ENCODE results near the gene PAPPA2.
"Not testable (repeated sequence)": the region's sequence is repeated elsewhere in the genome, so short reads cannot be mapped to it uniquely, and the experiment has no call there.

PAPPA2 gene

DNA sequence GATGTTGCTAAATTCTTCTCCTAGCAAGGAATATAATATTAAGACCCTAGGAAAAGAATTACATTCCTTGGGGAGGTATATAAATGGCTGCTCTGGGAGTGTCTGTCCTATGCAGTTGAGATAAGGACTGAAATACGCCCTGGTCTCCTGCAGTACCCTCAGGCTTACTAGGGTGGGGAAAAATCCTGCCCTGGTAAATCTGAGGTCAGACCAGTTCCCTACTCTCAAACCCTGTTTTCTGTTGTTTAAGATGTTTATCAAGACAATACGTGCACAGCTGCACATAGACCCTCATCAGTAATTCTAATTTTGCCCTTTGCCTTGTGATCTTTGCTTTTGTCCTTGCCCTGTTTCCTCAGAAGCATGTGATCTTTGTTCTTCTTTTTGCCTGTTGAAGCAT lies 11.2 kb upstream of the PAPPA2 start:
- WGBS, 2 experiments (ENCODE audit: insufficient coverage in 2 of 2), result 92 to 100% methylated on average over 1 to 2 of the region's 2 CpGs

DNA sequence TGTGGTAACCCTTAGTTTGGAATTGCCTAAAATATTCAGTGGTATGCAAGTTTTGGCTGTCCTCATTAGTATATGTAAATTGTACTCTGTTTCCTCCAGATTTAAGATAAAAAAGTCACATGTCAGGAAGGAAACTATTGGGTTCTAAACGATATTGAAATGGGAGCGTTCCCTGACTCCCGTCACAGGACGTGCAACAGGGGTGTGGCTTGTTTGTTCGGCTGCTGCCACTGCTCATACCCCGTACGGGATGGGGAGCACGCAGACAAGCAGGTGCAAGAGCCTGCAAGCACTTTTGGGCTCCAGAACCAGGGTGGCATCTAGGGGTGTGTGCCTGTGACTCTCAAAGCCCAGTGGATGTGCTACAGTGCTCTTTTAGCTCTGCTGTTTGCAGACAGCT lies 6.2 kb upstream of the PAPPA2 start:
- H3K4me3 ChIP-seq (ENCODE audit: extremely low read depth, insufficient read depth, low read length, poor library complexity, severe bottlenecking), result no peak overlapping the region
- H3K4me1 ChIP-seq (ENCODE audit: control insufficient read depth, insufficient read depth, low read length, poor library complexity, severe bottlenecking), result no peaks in the 10 kb centered on the region
- no peak overlapping the region for H3K27ac ChIP-seq (ENCODE audit: low read depth, low read length, severe bottlenecking)
- H3K36me3 ChIP-seq (ENCODE audit: control insufficient read depth, insufficient read depth, low read length), result no peaks in the 10 kb centered on the region
- WGBS, 2 experiments (ENCODE audit: insufficient coverage in 2 of 2), result 91 to 93% methylated on average over 8 of the region's 8 CpGs
- H3K9me3 ChIP-seq (ENCODE audit: control insufficient read depth, low read length), result no peaks in the 10 kb centered on the region

More for the DNA sequence above, 11.2 kb upstream of the PAPPA2 start:
- H3K4me1 ChIP-seq (ENCODE audit: control insufficient read depth, insufficient read depth, low read length, poor library complexity, severe bottlenecking); H3K9me3 ChIP-seq (ENCODE audit: control insufficient read depth, low read length); H3K27ac ChIP-seq (ENCODE audit: low read depth, low read length, severe bottlenecking); H3K4me3 ChIP-seq (ENCODE audit: extremely low read depth, insufficient read depth, low read length, poor library complexity, severe bottlenecking); H3K36me3 ChIP-seq (ENCODE audit: control insufficient read depth, insufficient read depth, low read length): not testable (repeated sequence)

DNA sequence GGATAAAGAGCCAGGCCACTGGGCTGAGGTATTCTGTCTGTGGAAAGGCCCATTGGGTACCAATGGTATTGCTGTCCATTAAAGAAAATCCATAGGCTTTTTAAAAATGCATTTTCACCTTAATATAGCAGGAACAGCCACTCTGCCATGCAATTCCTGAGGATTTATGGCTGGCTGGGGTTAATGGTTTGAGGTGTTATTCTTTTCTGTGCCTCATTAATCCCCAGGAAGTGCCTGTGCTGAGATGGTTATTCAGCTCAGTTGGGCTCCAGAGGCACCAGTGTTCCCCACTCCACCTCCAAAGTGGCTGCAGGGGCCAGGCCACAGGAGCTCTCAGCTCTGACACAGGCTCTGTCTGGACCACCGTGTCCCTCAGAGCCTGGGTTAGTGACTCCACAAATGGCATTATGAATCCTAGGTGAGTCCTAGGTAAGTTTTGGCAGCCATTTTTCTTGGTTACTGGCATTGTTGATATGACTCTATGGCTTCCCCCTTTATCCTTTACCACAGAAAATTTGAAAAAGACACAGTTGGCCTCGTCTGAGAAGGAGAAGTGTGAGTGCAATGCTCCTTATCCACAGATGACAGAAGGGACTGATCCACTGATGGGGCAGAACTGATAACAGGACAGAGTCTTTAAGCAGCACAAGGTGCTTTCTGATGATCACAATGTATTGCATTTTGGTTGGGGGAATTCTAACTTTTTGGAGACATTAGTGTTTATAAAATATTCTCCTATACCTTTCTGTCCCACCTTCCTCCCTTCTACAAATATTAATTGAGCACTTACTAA lies 2.2 kb upstream of the PAPPA2 start:
- H3K4me1 ChIP-seq (ENCODE audit: control insufficient read depth, insufficient read depth, low read length, poor library complexity, severe bottlenecking), result no peaks in the 10 kb centered on the region
- H3K36me3 ChIP-seq (ENCODE audit: control insufficient read depth, insufficient read depth, low read length), result no peaks in the 10 kb centered on the region
- 86% methylated on average over 1 of the region's 2 CpGs; no CpG with 5 or more reads in 1 of the 2 experiments for WGBS, 2 experiments (ENCODE audit: insufficient coverage in 2 of 2)
- no peak overlapping the region for H3K4me3 ChIP-seq (ENCODE audit: extremely low read depth, insufficient read depth, low read length, poor library complexity, severe bottlenecking)
- H3K9me3 ChIP-seq (ENCODE audit: control insufficient read depth, low read length), result no peaks in the 10 kb centered on the region
- H3K27ac ChIP-seq (ENCODE audit: low read depth, low read length, severe bottlenecking), result no peak overlapping the region

DNA sequence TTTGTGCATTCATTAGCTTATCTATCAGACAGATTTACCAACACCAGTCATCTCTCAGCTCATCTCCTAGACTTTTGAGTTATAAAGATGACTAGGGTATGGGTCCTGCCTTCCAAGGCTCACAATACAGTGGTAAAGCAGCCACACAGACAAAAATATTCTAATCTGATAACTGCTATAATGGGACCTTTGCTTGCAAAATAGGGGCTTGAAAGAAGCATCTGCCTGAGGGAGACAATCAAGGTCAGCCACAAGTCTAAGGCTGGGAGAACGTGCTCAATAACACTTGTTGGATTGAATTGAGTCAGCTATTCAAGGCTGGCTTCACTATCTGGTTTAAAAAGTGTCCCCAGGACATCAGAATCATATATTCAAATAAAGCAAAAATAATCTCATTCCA lies 1.4 kb upstream of the PAPPA2 start:
- Histone ChIP-seq H3K27ac (ENCODE audit: low read depth, low read length, severe bottlenecking) (no peak overlapping the region), H3K36me3 (ENCODE audit: control insufficient read depth, insufficient read depth, low read length) (no peaks in the 10 kb centered on the region), H3K4me3 (ENCODE audit: extremely low read depth, insufficient read depth, low read length, poor library complexity, severe bottlenecking) (no peak overlapping the region), H3K9me3 (ENCODE audit: control insufficient read depth, low read length) (no peaks in the 10 kb centered on the region), H3K4me1 (ENCODE audit: control insufficient read depth, insufficient read depth, low read length, poor library complexity, severe bottlenecking) (no peaks in the 10 kb centered on the region)
- WGBS, 2 experiments (ENCODE audit: insufficient coverage in 2 of 2), result 71 to 91% methylated on average over 1 of the region's 1 CpG

DNA sequence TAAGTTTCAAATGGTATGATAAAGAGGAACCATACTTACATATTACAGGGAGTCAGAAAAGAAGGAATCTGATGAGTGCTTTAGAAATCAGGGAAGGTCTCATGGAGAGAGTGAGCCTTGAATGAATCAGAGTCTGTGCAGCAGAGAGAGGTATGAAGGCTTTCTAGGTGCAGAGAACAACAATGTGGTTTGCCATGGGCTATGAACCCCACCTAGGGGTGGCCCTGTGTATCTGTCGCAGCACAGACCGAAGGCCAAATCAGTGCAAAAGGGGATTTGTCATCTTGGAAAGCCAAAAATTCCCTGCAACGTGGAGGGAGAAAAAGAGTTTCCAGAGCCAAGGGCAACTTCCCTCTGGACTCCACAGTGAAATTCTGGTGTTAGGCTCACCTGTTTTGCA lies 3.5 kb downstream of the PAPPA2 start:
- Histone ChIP-seq H3K4me1 (ENCODE audit: control insufficient read depth, insufficient read depth, low read length, poor library complexity, severe bottlenecking) (no peaks in the 10 kb centered on the region), H3K27ac (ENCODE audit: low read depth, low read length, severe bottlenecking) (no peak overlapping the region), H3K4me3 (ENCODE audit: extremely low read depth, insufficient read depth, low read length, poor library complexity, severe bottlenecking) (no peak overlapping the region), H3K9me3 (ENCODE audit: control insufficient read depth, low read length) (no peaks in the 10 kb centered on the region), H3K36me3 (ENCODE audit: control insufficient read depth, insufficient read depth, low read length) (no peaks in the 10 kb centered on the region)
- WGBS, 2 experiments (ENCODE audit: insufficient coverage in 2 of 2), result 38 to 42% methylated on average over 3 of the region's 3 CpGs

DNA sequence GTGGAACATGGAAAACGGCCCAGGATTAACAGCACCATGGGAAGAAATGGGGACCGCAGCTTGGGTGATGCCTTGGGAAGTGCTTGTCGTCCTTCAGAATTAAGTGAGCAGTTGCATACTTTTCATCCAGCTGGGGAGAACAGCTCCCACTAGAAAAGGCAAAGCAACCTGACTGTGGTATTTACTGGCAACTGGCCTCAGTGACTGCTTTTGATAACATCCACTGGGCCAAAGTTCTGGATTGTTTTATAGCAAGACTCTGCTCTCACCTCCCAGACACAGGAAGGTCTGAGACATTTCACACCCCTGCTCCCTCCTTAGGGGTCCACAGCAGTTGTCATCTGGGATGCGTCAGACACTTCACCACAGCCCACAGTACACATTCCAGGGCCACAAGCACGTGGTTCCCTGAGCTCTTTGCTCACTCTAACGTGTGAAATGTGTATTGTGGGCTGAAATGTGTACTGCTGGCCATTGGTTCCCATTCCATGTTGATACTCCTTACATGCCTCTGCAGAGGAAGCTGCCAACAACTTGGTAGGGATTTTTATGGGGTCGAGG lies 6.6 kb downstream of the PAPPA2 start:
- H3K4me3 ChIP-seq (ENCODE audit: extremely low read depth, insufficient read depth, low read length, poor library complexity, severe bottlenecking), result no peak overlapping the region
- WGBS, 2 experiments (ENCODE audit: insufficient coverage in 2 of 2), result 73 to 82% methylated on average over 2 to 4 of the region's 7 CpGs
- H3K36me3 ChIP-seq (ENCODE audit: control insufficient read depth, insufficient read depth, low read length), result no peaks in the 10 kb centered on the region
- H3K9me3 ChIP-seq (ENCODE audit: control insufficient read depth, low read length), result no peaks in the 10 kb centered on the region
- no peaks in the 10 kb centered on the region for H3K4me1 ChIP-seq (ENCODE audit: control insufficient read depth, insufficient read depth, low read length, poor library complexity, severe bottlenecking)
- no peak overlapping the region for H3K27ac ChIP-seq (ENCODE audit: low read depth, low read length, severe bottlenecking)

DNA sequence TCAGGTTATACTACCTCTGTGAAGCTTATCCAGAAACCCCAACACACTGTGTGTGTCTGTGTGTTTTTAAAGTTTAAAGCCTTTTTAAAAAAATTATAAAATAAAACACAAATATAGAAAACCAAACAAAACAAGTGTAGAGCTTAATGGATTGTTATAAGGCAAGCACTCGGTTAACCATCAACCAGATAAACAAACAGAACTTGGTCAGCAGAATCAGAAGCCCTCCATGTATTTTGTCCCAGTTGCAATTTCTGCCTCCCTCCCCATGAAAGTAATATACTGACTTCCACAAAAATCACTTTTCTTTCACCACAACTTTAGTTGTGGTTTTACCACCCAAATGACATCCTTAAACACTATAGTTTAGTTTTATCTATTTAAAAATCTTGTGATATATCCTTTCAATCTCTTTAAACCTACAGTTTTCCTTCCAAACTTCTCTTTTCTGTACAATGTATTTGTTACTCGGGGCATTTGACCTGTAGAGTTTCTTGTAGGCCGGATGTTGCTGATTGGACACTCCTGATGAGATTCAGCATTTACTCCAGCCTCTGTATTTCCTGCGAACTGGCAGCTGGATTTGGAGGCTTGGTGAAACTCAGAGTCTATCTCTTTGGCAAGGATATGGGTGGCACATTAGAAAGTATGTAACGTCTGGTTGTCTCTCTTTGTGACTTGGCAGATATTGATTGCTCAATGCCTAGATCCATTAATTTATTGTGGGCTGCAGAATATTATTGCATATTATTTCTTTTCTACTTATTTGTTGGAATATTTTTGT lies 8.6 kb downstream of the PAPPA2 start:
- 67 to 100% methylated on average over 1 of the region's 5 CpGs for WGBS, 2 experiments (ENCODE audit: insufficient coverage in 2 of 2)
- Histone ChIP-seq H3K9me3 (ENCODE audit: control insufficient read depth, low read length) (no peaks in the 10 kb centered on the region), H3K36me3 (ENCODE audit: control insufficient read depth, insufficient read depth, low read length) (no peaks in the 10 kb centered on the region), H3K4me3 (ENCODE audit: extremely low read depth, insufficient read depth, low read length, poor library complexity, severe bottlenecking) (no peak overlapping the region), H3K4me1 (ENCODE audit: control insufficient read depth, insufficient read depth, low read length, poor library complexity, severe bottlenecking) (no peaks in the 10 kb centered on the region), H3K27ac (ENCODE audit: low read depth, low read length, severe bottlenecking) (no peak overlapping the region)

DNA sequence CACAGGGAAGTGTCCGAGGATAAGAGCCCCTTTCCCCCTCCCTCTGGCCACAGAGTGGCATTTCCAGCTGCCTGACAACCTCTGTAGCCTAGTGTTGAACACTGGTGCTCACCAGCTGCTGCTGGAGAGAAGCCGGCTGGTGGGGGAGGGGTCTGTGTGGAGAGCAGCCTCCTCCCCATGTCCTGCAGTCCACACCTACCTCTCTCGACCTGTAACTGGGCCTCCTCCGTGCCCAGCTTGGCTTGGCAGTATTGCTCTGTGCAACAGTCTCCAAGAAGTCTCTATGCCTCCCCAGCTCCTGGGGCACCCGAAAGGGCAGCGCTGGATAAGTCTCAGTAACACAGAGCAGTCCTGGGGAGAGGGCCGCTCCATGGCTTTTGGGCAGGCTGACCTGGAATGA lies 17.0 kb downstream of the PAPPA2 start:
- WGBS, 2 experiments (ENCODE audit: insufficient coverage in 2 of 2), result 70 to 80% methylated on average over 2 to 5 of the region's 7 CpGs
- Histone ChIP-seq H3K4me1 (ENCODE audit: control insufficient read depth, insufficient read depth, low read length, poor library complexity, severe bottlenecking) (peaks cover 6% of the 10 kb centered on the region), H3K4me3 (ENCODE audit: extremely low read depth, insufficient read depth, low read length, poor library complexity, severe bottlenecking) (no peak overlapping the region), H3K9me3 (ENCODE audit: control insufficient read depth, low read length) (no peaks in the 10 kb centered on the region), H3K36me3 (ENCODE audit: control insufficient read depth, insufficient read depth, low read length) (no peaks in the 10 kb centered on the region), H3K27ac (ENCODE audit: low read depth, low read length, severe bottlenecking) (no peak overlapping the region)

DNA sequence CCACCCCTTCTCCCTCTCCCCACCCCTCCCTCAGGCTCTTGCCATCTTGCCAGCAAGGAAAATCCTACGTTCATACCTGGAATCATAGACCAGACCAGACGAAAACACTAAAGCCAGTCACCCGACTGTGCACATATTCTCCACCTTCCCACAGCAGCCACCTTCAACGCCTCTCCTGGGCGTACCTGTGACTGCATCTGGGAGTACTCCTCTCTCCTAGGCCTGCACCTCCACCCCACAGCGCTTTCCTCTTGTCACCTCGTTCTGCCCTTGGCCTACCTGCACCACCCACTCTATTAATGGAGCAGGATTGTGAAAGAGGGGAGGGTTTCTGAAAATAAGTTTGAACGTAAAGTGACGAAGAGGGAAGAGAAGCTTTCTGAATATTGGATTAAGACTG lies 17.8 kb downstream of the PAPPA2 start:
- Histone ChIP-seq H3K9me3 (ENCODE audit: control insufficient read depth, low read length) (no peaks in the 10 kb centered on the region), H3K27ac (ENCODE audit: low read depth, low read length, severe bottlenecking) (no peak overlapping the region), H3K4me1 (ENCODE audit: control insufficient read depth, insufficient read depth, low read length, poor library complexity, severe bottlenecking) (peaks cover 6% of the 10 kb centered on the region), H3K4me3 (ENCODE audit: extremely low read depth, insufficient read depth, low read length, poor library complexity, severe bottlenecking) (no peak overlapping the region), H3K36me3 (ENCODE audit: control insufficient read depth, insufficient read depth, low read length) (no peaks in the 10 kb centered on the region)
- 90 to 93% methylated on average over 2 to 7 of the region's 9 CpGs for WGBS, 2 experiments (ENCODE audit: insufficient coverage in 2 of 2)

DNA sequence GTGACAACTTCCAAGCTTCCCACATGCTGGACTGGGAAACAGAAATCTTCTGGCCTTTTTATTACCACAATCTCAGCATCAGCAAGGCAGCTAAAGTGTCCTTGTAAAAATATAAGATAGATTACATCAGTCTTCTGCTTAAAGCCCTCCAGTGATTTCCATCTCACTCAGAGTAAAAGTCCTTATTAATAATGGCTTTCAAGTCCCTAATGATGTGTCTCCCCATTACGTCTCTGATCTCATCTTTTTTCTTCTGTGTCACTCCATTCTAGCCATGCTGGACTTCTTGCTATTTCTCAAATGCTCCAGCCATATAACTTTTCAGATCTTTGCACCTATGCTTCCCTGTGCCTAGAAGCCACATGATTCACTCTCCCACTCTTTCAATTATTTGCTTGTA lies 22.1 kb downstream of the PAPPA2 start:
- no peaks in the 10 kb centered on the region for H3K36me3 ChIP-seq (ENCODE audit: control insufficient read depth, insufficient read depth, low read length)
- H3K9me3 ChIP-seq (ENCODE audit: control insufficient read depth, low read length), result no peaks in the 10 kb centered on the region
- WGBS, 2 experiments (ENCODE audit: insufficient coverage in 2 of 2), result 86 to 93% methylated on average over 1 of the region's 1 CpG
- no peak overlapping the region for H3K4me3 ChIP-seq (ENCODE audit: extremely low read depth, insufficient read depth, low read length, poor library complexity, severe bottlenecking)
- peaks cover 1% of the 10 kb centered on the region for H3K4me1 ChIP-seq (ENCODE audit: control insufficient read depth, insufficient read depth, low read length, poor library complexity, severe bottlenecking)
- H3K27ac ChIP-seq (ENCODE audit: low read depth, low read length, severe bottlenecking), result no peak overlapping the region

DNA sequence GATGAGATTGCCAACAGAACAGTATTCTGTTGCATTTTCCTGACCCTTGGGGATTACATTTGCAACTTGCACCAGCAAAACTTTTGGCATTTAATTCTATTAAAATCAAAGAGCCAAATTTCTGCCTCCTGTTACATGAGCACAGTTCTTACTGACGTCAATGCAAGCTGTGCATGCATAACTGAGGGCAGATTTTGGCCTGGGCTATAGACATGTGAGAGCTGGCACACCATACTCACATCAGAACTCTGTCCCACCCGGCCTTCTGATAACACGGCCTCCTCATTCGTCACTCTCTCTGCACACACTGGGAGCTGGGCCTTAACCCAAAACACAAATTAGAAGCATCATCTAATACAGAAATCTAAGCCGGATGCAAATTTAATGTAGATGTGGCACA lies 31.5 kb downstream of the PAPPA2 start:
- H3K4me1 ChIP-seq (ENCODE audit: control insufficient read depth, insufficient read depth, low read length, poor library complexity, severe bottlenecking), result no peaks in the 10 kb centered on the region
- H3K9me3 ChIP-seq (ENCODE audit: control insufficient read depth, low read length), result no peaks in the 10 kb centered on the region
- no peak overlapping the region for H3K27ac ChIP-seq (ENCODE audit: low read depth, low read length, severe bottlenecking)
- H3K4me3 ChIP-seq (ENCODE audit: extremely low read depth, insufficient read depth, low read length, poor library complexity, severe bottlenecking), result no peak overlapping the region
- H3K36me3 ChIP-seq (ENCODE audit: control insufficient read depth, insufficient read depth, low read length), result no peaks in the 10 kb centered on the region
- 63 to 90% methylated on average over 2 to 4 of the region's 5 CpGs for WGBS, 2 experiments (ENCODE audit: insufficient coverage in 2 of 2)

Data from mesodermal cell (in vitro differentiated cells).